GM18858 (cell line): ENCODE measurements around the gene CTDSPL.

ENCODE experiments used
- ATAC-seq: cut with Tn5 transposase; IDR thresholded peaks from one replicate; pipeline ENCODE4 v1.9.1; 2021; ENCODE audit not compliant: unreplicated experiment

Gene CTDSPL

GRCh38 chr3:37997791-37998370 is 136.2 kb downstream of the CTDSPL start:
- ATAC-seq, result no peak

GRCh38 chr3:37999836-38000235 is 138.2 kb downstream of the CTDSPL start:
- no peak for ATAC-seq

- ATAC-seq, result no peak
These were observed 138.7 kb downstream of the CTDSPL start for GRCh38 chr3:38000242-38000916.

- ATAC-seq, result no peak
These were observed 139.3 kb downstream of the CTDSPL start for GRCh38 chr3:38000965-38001455.

- no peak for ATAC-seq
These were observed 139.9 kb downstream of the CTDSPL start for GRCh38 chr3:38001456-38002081.

DNA sequence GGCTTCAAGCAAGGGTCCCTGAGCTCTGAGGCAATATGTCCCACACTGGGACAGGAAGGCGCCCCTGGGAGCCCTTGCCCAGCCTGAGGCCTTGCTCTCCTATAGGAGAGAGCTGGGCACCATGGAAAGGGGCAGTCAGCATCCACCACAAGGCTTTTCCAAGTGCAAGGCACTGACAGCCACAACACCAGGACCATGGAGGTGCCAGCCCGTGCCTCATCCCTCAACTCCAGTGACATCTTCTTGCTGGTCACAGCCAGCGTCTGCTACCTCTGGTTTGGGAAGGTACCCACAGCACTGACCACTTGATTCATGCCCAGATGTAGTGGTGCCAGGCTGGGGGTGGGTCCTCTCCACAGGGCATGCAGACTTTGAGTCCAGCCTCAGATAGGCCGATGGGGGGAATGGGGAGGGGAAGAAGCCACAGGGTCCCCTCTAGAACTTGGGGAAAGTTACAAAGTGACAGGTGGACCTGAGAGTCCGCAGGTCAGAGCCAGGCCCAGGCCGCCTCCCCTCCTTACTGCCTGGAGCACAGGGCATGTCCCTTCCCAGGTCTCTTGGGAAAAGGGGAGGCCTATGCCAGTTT is 140.7 kb downstream of the CTDSPL start:
- ATAC-seq, result no peak

DNA sequence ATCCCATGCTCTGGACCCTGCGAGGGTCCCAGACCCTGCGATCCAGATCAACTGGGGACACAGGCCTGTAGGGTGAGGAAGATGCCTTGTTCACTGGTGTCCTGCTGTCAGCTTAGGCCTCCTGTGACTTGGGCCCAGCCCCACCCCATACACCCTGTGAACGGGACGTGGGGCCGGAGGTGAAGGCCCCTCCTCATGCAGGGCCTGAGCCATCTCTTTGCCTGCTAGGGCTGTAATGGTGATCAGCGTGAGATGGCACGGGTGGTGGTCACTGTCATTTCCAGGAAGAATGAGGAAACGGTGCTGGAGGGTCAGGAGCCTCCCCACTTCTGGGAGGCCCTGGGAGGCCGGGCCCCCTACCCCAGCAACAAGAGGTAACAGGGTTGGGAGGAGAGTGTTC is 141.3 kb downstream of the CTDSPL start:
- no peak for ATAC-seq

DNA sequence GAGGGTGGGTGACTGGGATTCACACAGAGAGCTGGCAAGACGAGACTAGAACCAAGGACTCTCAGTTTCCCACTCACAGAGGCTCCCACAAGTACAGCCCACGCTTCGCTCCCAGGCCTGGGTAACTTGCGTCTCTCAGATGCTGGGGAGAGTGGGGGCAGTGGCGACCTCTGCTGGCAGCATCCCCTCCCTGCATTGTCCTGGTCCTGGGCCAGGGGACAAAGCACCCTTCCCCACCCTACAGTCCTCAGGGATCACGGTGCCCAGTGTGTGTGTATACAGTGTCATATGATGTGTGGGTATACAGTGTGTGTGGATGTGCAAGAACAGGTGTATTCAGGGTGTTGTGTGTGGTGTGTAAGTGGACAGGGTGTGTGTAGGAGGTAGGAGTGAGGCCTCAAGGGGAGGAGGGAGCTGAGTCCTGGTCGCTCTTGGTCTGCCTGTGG is 141.7 kb downstream of the CTDSPL start:
- no peak for ATAC-seq

DNA sequence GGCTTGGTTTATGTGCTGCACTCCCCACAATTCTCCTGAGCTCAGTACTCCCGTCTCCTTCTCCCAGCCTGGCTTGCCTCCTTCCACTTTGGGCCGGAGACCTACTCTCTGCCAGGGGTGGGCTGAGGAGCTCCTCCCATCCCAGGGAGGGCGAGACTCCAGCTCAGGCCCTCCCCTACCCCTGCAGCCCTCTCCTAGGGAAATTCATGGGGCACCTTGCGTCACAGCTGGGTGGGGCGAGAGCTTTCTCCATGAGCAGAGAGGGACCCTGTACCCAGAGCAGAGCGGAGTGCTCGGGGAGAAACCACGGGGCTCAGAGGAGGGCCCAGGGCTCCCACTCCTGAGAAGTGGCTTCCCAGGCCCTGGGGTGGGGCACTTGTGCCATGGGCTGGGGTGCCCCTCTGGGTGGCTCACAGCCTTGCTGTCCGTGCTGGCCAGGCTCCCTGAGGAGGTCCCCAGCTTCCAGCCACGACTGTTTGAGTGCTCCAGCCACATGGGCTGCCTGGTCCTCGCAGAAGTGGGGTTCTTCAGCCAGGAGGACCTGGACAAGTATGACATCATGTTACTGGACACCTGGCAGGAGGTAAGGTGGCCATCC is 142.2 kb downstream of the CTDSPL start:
- ATAC-seq, result no peak

- ATAC-seq, result no peak
These were observed 142.9 kb downstream of the CTDSPL start for GRCh38 chr3:38004415-38005075.

GRCh38 chr3:38005076-38006020 is 143.7 kb downstream of the CTDSPL start:
- no peak for ATAC-seq

GRCh38 chr3:38006031-38006430 is 144.4 kb downstream of the CTDSPL start:
- ATAC-seq, result no peak

GRCh38 chr3:38006445-38006995 is 144.8 kb downstream of the CTDSPL start:
- ATAC-seq, result no peak

- ATAC-seq, result no peak
These were observed 146.0 kb downstream of the CTDSPL start for GRCh38 chr3:38007754-38008090.

DNA sequence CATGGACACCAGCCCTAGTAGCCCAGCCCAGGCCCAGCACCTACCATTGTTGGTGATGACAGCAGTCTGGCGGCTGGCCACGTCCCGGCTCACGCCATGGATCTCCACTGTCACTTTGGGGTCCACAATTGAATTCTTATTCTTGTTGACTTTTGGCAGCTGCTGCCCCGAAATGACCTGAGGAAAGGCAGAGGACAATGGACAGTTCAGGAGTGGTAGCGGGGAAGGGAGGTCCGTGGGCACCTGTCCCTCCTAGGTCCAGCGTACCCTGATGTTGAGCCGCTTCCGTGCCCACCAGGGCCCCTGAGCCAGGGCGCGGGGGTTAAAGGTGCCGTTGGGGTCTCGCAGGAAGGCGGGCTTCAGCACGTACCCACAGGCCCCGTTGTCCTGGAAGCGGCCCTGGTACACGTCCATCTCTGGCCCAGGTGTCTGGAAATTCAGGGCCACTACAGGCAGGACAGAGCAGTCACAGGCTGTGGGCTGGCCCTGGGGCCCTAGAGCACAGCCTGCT is 146.6 kb downstream of the CTDSPL start:
- ATAC-seq, result no peak

GRCh38 chr3:38008971-38009580 is 147.4 kb downstream of the CTDSPL start:
- no peak for ATAC-seq

GRCh38 chr3:38009807-38010591 is 148.3 kb downstream of the CTDSPL start:
- no peak for ATAC-seq

- ATAC-seq, result no peak
These were observed 149.4 kb downstream of the CTDSPL start for GRCh38 chr3:38011111-38011510.
